SU-DHL-6 (cell line): ENCODE results near the gene PPP3CA.

Experiments
- H2AFZ ChIP-seq: fragments of 200-600 bp; sonication (generic); 2 replicates; pipeline ENCODE4 v1.6.1; 2014; ENCODE audit warnings: low read depth, mild to moderate bottlenecking, moderate library complexity, mixed read lengths, antibody characterized with exemption, low read length; ENCODE audit not compliant: severe bottlenecking
- H3F3A ChIP-seq: fragments of 200-600 bp; shearing (Covaris generic); 2 replicates; pipeline ENCODE4 v1.6.0; 2016; ENCODE audit warnings: antibody characterized with exemption, mild to moderate bottlenecking; ENCODE audit not compliant: insufficient read depth
- H3K27ac ChIP-seq: fragments of 200-600 bp; sonication (generic); 2 replicates; pipeline ENCODE4 v1.5.1; 2016; ENCODE audit warnings: low read depth, mild to moderate bottlenecking, low read length, moderate library complexity, mixed read lengths
- H3K27me3 ChIP-seq: fragments of 200-600 bp; sonication (generic), shearing (Covaris generic); 2 replicates; pipeline ENCODE4 v1.6.0; 2014; ENCODE audit warnings: mild to moderate bottlenecking, low read length
- H3K36me3 ChIP-seq: fragments of 200-600 bp; sonication (generic); 2 replicates; pipeline ENCODE4 v1.6.1; 2014; ENCODE audit warnings: mild to moderate bottlenecking, low read length, mixed read lengths
- H3K4me2 ChIP-seq: fragments of 300-600, 200-600 bp; shearing (Covaris generic), sonication (generic); 2 replicates; pipeline ENCODE4 v1.6.0; 2014; ENCODE audit warnings: low read length, low read depth, mild to moderate bottlenecking; ENCODE audit not compliant: poor library complexity, severe bottlenecking
- H3K4me3 ChIP-seq: fragments of 200-600 bp; sonication (generic); 2 replicates; pipeline ENCODE4 v1.5.1; 2014; ENCODE audit warnings: antibody characterized with exemption, low read length, mild to moderate bottlenecking, mixed read lengths; ENCODE audit not compliant: insufficient read depth, poor library complexity, severe bottlenecking
- H3K79me2 ChIP-seq: fragments of 200-600 bp; sonication (generic); 2 replicates; pipeline ENCODE4 v1.6.1; 2014; ENCODE audit warnings: mild to moderate bottlenecking, low read length, moderate library complexity; ENCODE audit not compliant: insufficient read depth
- H3K9ac ChIP-seq: fragments of 200-600 bp; sonication (generic); 2 replicates; pipeline ENCODE4 v1.7.0; 2014; ENCODE audit warnings: mild to moderate bottlenecking, low read length
- H3K9me2 ChIP-seq: fragments of 200-600 bp; sonication (generic); replicated peaks from 2 replicates; pipeline ENCODE4 v1.6.1; 2014; ENCODE audit warnings: low read length; ENCODE audit not compliant: insufficient read depth
- H3K9me3 ChIP-seq: fragments of 200-600 bp; sonication (generic); 2 replicates; pipeline ENCODE4 v1.6.1; 2014; ENCODE audit warnings: low read length, mixed read lengths; ENCODE audit not compliant: insufficient read depth
- H4K20me1 ChIP-seq: fragments of 200-600 bp; sonication (generic); 2 replicates; pipeline ENCODE4 v1.6.1; 2014; ENCODE audit warnings: low read depth, mild to moderate bottlenecking, antibody characterized with exemption, low read length, moderate library complexity, mixed read lengths
- CTCF ChIP-seq: fragments of 200-600 bp; sonication (generic); IDR thresholded peaks from one replicate; pipeline ENCODE4 v1.5.1; 2017; ENCODE audit warnings: antibody characterized with exemption, mild to moderate bottlenecking, low read length, moderate library complexity; ENCODE audit not compliant: insufficient read depth, poor library complexity, severe bottlenecking
- EZH2phosphoT487 ChIP-seq: fragments of 200-600 bp; sonication (generic), shearing (Covaris generic); conservative IDR thresholded peaks from 2 replicates; pipeline ENCODE4 v1.6.1; 2018; ENCODE audit warnings: mild to moderate bottlenecking, antibody characterized with exemption, low read length, moderate library complexity, mixed read lengths

Gene PPP3CA

GRCh38 chr4:101367201-101367600 lies 19.9 kb upstream of the PPP3CA start:
- no peak overlapping the region for H3K27ac ChIP-seq
- H3K79me2 ChIP-seq: no peaks in the 10 kb centered on the region
- no peak overlapping the region for H3K9ac ChIP-seq
- no peaks in the 10 kb centered on the region for H3K9me2 ChIP-seq
- no peak overlapping the region for H2AFZ ChIP-seq
- no peaks in the 10 kb centered on the region for H3F3A ChIP-seq
- no peaks in the 10 kb centered on the region for H3K9me3 ChIP-seq
- no peaks in the 10 kb centered on the region for H4K20me1 ChIP-seq
- no peaks in the 10 kb centered on the region for H3K27me3 ChIP-seq
- no peak overlapping the region for H3K4me3 ChIP-seq
- TF ChIP-seq EZH2phosphoT487: no peak
- no peak for TF ChIP-seq CTCF
- H3K4me2 ChIP-seq: no peak overlapping the region
- no peaks in the 10 kb centered on the region for H3K36me3 ChIP-seq

GRCh38 chr4:101366331-101366730 lies 19.0 kb upstream of the PPP3CA start:
- no peak overlapping the region for H3K27ac ChIP-seq
- TF ChIP-seq EZH2phosphoT487 (no peak), CTCF (no peak)
- no peak overlapping the region for H2AFZ ChIP-seq
- H3K9me2 ChIP-seq: no peaks in the 10 kb centered on the region
- no peaks in the 10 kb centered on the region for H3F3A ChIP-seq
- no peaks in the 10 kb centered on the region for H3K9me3 ChIP-seq
- H3K79me2 ChIP-seq: no peaks in the 10 kb centered on the region
- no peak overlapping the region for H3K4me2 ChIP-seq
- H3K9ac ChIP-seq: no peak overlapping the region
- H3K27me3 ChIP-seq: no peaks in the 10 kb centered on the region
- no peaks in the 10 kb centered on the region for H3K36me3 ChIP-seq
- H4K20me1 ChIP-seq: no peaks in the 10 kb centered on the region
- H3K4me3 ChIP-seq: no peak overlapping the region

- H3K9me2 ChIP-seq: no peaks in the 10 kb centered on the region
- no peak overlapping the region for H3K4me2 ChIP-seq
- H3K9ac ChIP-seq: no peak overlapping the region
These were observed 10.4 kb upstream of the PPP3CA start for GRCh38 chr4:101357751-101358150.

More at GRCh38 chr4:101357751-101358150, 10.4 kb upstream of the PPP3CA start:
- Histone ChIP-seq H2AFZ (no peak overlapping the region), H3K27ac (no peak overlapping the region), H3K79me2 (no peaks in the 10 kb centered on the region), H3K4me3 (no peak overlapping the region), H3K36me3 (no peaks in the 10 kb centered on the region), H3K27me3 (no peaks in the 10 kb centered on the region), H4K20me1 (no peaks in the 10 kb centered on the region), H3F3A (0 out of 2 replicates have a peak, but pooled peaks cover 3% of the 10 kb centered on the region), H3K9me3 (no peaks in the 10 kb centered on the region)
- TF ChIP-seq EZH2phosphoT487 (no peak), CTCF (no peak)
